ENCODE data around the gene MTMR6. TPM values are rescaled to one million over a fixed set of nuclear protein-coding genes. Genes with fewer than 3 reads are reported as not detected.

MTMR6 gene
- polyA plus RNA-seq, 1 donor (not counting 4 experiments of a cell fraction or from before 2014, with no cell fraction given), result 20.3 TPM

DNA sequence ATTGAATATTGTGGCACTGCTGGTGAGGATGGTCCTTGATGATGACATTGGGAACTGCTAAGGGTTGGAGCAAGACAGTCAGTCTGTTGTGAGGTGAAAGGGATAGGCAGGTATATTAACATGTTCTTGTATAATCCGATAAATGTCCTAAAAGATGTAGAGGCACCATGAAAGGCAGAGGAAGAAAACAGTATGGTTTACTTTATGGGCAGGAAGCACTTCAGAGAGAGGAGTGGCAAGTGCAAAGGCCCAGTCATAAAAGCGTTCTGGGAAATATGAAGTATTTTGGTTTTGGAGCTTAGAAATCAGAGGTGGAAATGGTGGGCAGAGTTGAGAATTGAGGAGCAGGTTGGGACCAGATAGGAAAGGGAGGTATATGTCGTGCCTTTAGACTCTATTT, 23.6 kb upstream of the MTMR6 start:
- Histone ChIP-seq H4K20me1 (ENCODE audit: control insufficient read depth, extremely low read depth, insufficient read depth, low read length) (peaks cover 2% of the 10 kb centered on the region), H3K4me2 (ENCODE audit: control insufficient read depth, extremely low read depth, insufficient read depth, low read depth, low read length) (no peak overlapping the region), H3K9ac (ENCODE audit: control insufficient read depth, extremely low read depth, insufficient read depth, low read length) (no peak overlapping the region), H3K27ac (ENCODE audit: control insufficient read depth, insufficient read depth, low read length) (no peak overlapping the region), H3K9me3 (ENCODE audit: control insufficient read depth, low read depth, low read length) (no peaks in the 10 kb centered on the region), H3K4me3 (ENCODE audit: control insufficient read depth in 2 of 3, extremely low read depth in 1 of 3, insufficient read depth in 2 of 3, low read depth in 1 of 3, low read length in 3 of 3) (no peak overlapping the region), H3K9me1 (ENCODE audit: control insufficient read depth, extremely low read depth, insufficient read depth, low read length) (no peaks in the 10 kb centered on the region), H3K4me1 (ENCODE audit: control insufficient read depth, extremely low read depth, insufficient read depth, low read length) (no peaks in the 10 kb centered on the region), H3K36me3 (ENCODE audit: control insufficient read depth in 2 of 2, extremely low read depth in 1 of 2, insufficient read depth in 2 of 2, low read length in 2 of 2) (peaks cover 17 to 21% of the 10 kb centered on the region in 2 experiments), H3K79me2 (ENCODE audit: control insufficient read depth, insufficient read depth, low read length) (peaks cover 24% of the 10 kb centered on the region), H3K27me3 (ENCODE audit: control insufficient read depth, extremely low read depth, insufficient read depth, low read length) (no peaks in the 10 kb centered on the region), H2AFZ (ENCODE audit: control insufficient read depth, low read length) (no peak overlapping the region)
- FAIRE-seq (no peak), DNase-seq (ENCODE audit: low read depth, low spot score) (no peak)
- dilution Hi-C loops (cut with MboI; ENCODE audit: extremely low pct_ligation_motif_present, low sequenced_read_pairs), result no loop called here
- TF ChIP-seq, protein P1, sequence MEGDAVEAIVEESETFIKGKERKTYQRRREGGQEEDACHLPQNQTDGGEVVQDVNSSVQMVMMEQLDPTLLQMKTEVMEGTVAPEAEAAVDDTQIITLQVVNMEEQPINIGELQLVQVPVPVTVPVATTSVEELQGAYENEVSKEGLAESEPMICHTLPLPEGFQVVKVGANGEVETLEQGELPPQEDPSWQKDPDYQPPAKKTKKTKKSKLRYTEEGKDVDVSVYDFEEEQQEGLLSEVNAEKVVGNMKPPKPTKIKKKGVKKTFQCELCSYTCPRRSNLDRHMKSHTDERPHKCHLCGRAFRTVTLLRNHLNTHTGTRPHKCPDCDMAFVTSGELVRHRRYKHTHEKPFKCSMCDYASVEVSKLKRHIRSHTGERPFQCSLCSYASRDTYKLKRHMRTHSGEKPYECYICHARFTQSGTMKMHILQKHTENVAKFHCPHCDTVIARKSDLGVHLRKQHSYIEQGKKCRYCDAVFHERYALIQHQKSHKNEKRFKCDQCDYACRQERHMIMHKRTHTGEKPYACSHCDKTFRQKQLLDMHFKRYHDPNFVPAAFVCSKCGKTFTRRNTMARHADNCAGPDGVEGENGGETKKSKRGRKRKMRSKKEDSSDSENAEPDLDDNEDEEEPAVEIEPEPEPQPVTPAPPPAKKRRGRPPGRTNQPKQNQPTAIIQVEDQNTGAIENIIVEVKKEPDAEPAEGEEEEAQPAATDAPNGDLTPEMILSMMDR (optimal IDR thresholded peaks at IDR 0.05 in 1 of 3, IDR thresholded peaks at IDR 0.05 in 1 of 3, conservative IDR thresholded peaks at IDR 0.05 in 1 of 3; ENCODE audit: extremely low read depth in 1 of 3, insufficient read depth in 2 of 3, low read length in 3 of 3), result no peak
- no peak for TF ChIP-seq EZH2 (IDR thresholded peaks at IDR 0.05; ENCODE audit: low read length)

- Histone ChIP-seq H3K27ac (ENCODE audit: control insufficient read depth, insufficient read depth, low read length) (no peak overlapping the region), H3K9me3 (ENCODE audit: control insufficient read depth, low read depth, low read length) (no peaks in the 10 kb centered on the region), H3K9ac (ENCODE audit: control insufficient read depth, extremely low read depth, insufficient read depth, low read length) (no peak overlapping the region), H3K4me1 (ENCODE audit: control insufficient read depth, extremely low read depth, insufficient read depth, low read length) (peaks cover 6% of the 10 kb centered on the region), H3K36me3 (ENCODE audit: control insufficient read depth in 2 of 2, extremely low read depth in 1 of 2, insufficient read depth in 2 of 2, low read length in 2 of 2) (peaks cover 13 to 16% of the 10 kb centered on the region in 2 experiments), H3K27me3 (ENCODE audit: control insufficient read depth, extremely low read depth, insufficient read depth, low read length) (no peaks in the 10 kb centered on the region), H3K4me3 (ENCODE audit: control insufficient read depth in 2 of 3, extremely low read depth in 1 of 3, insufficient read depth in 2 of 3, low read depth in 1 of 3, low read length in 3 of 3) (no peak overlapping the region), H4K20me1 (ENCODE audit: control insufficient read depth, extremely low read depth, insufficient read depth, low read length) (peaks cover 2% of the 10 kb centered on the region), H3K9me1 (ENCODE audit: control insufficient read depth, extremely low read depth, insufficient read depth, low read length) (peaks cover 2% of the 10 kb centered on the region), H3K79me2 (ENCODE audit: control insufficient read depth, insufficient read depth, low read length) (peaks cover 63% of the 10 kb centered on the region), H2AFZ (ENCODE audit: control insufficient read depth, low read length) (no peak overlapping the region), H3K4me2 (ENCODE audit: control insufficient read depth, extremely low read depth, insufficient read depth, low read depth, low read length) (no peak overlapping the region)
- TF ChIP-seq EZH2 (IDR thresholded peaks at IDR 0.05; ENCODE audit: low read length), result no peak
- TF ChIP-seq, protein P1 (optimal IDR thresholded peaks at IDR 0.05 in 1 of 3, IDR thresholded peaks at IDR 0.05 in 1 of 3, conservative IDR thresholded peaks at IDR 0.05 in 1 of 3; ENCODE audit: extremely low read depth in 1 of 3, insufficient read depth in 2 of 3, low read length in 3 of 3), result no peak
- no peak for DNase-seq (ENCODE audit: low read depth, low spot score)
- dilution Hi-C loops (cut with MboI; ENCODE audit: extremely low pct_ligation_motif_present, low sequenced_read_pairs), result no loop called here
- no peak for FAIRE-seq
Measured at GRCh38 chr13:25306671-25307464, 19.6 kb upstream of the MTMR6 start.
